NCI-H2107 (cell line): ENCODE results near the gene ZDHHC19.
"Not testable (repeated sequence)": the region's sequence is repeated elsewhere in the genome, so short reads cannot be mapped to it uniquely, and the experiment has no call there.

Experiments used
- DNase-seq: peaks from one replicate; lab custom pipeline; 2025; lab: John Stamatoyannopoulos, UW

Gene ZDHHC19, protein sequence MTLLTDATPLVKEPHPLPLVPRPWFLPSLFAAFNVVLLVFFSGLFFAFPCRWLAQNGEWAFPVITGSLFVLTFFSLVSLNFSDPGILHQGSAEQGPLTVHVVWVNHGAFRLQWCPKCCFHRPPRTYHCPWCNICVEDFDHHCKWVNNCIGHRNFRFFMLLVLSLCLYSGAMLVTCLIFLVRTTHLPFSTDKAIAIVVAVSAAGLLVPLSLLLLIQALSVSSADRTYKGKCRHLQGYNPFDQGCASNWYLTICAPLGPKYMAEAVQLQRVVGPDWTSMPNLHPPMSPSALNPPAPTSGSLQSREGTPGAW

DNA sequence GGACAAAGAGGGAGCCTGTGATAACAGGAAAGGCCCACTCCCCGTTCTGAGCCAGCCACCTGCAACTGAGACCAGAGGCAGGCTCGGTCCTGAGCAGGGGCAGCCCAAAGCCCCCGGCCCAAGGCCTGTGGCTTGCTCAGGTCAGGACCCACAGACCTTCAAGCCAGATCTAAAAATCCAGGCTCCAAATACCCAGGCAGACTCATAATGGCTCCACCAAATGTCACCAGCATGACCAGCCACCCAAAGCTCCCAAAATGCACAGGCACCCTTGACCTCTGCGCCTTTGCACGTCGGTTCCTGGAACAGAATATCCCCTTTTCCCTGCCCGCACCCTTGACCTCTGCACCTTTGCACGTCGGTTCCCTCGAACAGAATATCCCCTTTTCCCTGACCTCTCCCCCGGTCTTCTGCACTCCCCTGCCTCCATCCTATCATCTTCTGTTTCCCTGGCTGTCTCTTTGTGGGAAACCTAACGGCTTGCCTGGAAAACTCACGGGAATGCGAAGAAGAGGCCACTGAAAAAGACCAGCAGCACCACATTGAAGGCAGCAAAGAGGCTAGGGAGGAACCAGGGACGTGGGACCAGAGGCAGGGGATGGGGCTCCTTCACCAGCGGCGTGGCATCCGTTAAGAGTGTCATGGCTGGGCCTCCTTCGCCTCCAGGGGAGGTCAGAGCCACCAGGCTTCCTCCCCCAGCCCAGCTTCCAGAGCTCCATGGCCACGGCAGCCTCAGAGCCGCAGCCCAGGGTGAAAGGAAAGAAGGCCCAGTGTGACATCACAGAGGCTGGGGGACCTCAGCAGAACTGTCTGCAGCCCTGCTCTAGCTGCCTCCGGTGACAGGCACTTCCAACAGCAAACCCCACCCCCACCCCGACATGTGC, at the start of gene ZDHHC19:
Gene ZDHHC19, minus strand, starts transcription at position 728 of the 884 bp plus-strand sequence. Its CDS starts 85 bp downstream, at position 643.
- no peak for DNase-seq

DNA sequence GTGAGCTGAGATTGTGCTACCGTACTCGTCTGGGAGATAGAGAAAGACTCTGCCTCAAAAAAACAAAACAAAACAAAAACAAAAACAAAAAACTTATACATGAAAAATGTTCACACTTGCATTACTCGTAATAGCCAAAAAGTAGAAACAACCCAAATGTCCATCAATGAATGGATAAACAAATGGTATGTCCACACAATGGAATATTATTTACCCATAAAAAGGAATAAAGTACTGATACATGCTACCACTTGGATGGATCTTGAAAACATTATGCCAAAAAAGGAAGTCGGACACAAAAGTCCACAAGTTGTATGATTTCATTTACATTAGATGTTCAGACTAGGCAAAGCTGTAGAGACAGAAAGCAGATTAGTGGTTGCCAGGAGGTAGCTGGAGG, 49.6 kb upstream of the ZDHHC19 start:
- DNase-seq: no peak

DNA sequence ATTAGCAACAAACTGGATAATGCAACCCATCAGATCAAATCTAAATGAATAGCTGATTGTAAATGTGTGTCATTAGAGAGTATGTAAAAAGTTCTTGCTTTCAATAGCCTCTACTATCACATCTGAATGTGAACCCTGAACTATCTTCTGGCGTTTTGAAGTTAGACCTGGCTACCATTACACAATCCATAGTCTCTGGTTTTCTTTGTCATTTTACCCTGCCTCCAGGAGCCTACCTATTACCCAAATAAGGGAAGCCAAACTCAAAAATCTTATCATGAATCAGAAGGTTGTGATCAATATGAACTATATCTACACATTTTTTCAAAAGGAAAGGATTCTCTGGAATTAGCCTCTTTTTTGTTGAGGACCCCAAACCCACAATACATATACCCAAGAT, 44.6 kb upstream of the ZDHHC19 start:
- DNase-seq: no peak

DNA sequence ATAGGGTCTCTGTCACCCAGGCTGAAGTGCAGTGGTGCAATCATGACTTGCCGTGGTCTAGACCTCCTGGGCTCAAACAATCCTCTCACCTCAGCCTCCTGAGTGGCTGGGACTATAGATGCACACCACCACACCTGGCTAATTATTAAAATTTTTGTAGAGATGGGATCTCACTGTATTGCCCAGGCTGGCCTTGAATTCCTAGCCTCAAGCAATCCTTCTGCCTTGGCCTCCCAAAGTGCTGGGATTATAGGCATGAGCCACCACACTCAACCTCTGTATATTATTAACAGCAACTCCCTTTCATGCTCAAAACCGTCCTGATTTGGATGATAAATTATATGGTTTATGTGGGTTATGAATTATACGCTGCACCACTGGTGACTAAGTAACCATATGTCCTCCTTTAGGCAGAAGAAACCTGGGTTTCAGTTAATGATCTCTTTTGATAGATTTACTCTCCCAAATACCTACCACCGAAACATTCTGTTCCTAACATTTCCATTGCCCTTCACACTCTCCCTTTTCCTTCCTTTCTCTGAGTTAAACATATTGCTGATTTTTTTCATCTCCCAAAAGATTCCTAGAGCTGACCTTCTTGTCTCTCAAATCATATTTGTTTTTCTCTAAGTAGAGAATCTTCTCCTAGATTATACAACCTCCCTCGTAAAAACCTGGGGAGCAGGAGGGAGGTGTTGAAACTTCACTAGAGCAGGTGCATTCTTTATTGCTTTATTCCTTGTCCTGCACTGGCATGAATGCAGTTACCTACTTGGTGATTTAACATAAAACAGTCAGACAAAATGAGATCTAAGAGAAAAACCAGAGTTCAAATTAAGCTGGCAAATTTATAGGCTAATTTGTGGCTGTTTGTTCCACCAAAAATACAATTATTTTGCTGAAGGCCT, 43.4 kb upstream of the ZDHHC19 start:
- no peak for DNase-seq

DNA sequence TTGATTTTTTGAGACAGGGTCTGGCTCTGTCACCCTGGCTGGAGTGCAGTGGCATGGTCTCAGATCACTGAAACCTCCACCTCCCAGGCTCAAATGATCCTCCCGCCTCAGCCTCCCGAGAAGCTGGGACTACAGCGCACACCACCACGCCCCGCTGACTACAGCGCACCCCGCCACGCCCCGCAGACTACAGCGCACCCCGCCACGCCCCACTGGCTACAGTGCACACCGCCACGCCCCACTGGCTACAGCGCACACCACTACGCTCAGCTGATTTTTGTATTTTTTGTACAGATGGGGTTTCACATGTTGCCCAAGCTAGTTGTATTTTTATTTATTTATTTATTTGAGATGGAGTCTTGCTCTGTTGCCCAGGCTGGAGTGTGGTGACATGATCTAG, 40.7 kb upstream of the ZDHHC19 start:
- DNase-seq: no peak

DNA sequence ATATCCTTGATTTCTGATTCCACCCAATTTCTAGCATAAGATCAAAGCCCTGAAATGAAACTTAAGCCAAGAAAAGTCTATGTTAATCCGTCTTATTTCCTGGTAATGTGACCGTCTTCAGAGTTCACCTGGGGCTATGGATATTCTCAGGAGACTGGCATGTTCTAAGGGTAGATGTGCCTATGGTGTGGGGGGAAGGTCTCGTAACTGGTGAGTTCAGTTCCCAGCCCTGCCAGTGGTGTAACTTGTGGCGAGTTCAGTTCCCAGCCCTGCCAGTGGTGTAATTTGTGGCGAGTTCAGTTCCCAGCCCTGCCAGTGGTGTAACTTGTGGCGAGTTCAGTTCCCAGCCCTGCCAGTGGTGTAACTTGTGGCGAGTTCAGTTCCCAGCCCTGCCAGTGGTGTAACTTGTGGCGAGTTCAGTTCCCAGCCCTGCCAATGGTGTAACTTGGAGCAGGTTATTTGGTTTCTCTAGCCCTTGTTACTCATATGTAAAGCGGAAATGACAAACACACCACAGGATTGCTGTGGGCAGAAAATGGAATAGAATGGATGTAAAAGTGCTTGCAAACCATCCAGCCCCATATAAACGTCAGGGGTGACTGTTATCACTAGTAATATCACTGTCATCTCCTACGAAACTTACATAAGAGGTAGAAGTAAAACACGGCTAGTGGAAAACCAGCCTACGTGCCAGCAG, 35.6 kb upstream of the ZDHHC19 start:
- DNase-seq: no peak

DNA sequence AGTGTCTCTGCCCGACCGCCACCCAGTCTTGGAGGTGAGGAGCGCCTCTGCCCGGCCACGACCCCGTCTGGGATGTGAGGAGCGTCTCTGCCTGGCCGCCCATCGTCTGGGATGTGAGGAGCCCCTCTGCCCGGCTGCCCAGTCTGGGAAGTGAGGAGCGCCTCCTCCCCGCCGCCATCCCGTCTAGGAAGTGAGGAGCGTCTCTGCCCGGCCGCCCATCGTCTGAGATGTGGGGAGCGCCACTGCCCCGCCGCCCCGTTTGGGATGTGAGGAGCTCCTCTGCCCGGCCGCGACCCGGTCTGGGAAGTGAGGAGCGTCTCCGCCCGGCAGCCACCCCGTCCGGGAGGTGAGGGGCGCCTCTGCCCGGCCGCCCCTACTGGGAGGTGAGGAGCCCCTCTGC, 33.0 kb upstream of the ZDHHC19 start:
- not testable (repeated sequence) for DNase-seq

DNA sequence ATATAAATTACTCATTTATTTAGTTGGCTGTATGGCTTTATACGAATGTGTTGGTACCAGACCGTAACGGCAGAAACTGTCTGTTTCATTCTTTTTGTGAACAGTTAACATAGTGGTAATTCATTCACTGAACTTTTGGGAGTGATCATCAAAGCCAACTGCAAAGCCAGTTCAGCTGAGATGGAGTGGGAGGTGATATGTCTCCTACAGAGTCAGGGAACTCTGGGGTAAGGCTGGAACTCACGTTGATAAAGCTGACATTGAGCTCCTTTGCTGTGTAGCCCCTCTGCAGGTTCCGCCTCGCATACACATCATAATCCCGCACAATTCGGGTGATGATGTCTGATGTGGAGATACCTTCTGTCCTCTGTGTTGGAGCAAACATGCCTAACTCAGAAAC, 30.5 kb upstream of the ZDHHC19 start:
- DNase-seq: no peak

DNA sequence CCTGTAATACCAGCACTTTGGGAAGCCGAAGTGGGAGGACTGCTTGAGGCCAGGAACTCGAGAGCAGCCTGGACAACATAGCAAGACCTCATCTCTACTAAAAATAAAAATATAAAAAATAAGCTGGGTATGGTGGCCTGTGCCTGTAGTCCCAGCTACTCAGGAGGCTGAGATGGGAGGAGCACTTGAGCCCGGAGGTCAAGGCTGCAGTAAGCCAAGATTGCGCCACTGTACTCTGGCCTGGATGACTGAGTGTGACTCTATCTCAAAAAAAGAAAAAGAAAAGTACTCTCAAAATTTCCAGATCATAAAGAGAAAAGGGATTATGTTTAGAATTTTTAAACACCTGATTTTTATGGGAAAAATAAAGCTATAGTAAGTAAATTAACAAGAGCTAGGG, 29.2 kb upstream of the ZDHHC19 start:
- no peak for DNase-seq

DNA sequence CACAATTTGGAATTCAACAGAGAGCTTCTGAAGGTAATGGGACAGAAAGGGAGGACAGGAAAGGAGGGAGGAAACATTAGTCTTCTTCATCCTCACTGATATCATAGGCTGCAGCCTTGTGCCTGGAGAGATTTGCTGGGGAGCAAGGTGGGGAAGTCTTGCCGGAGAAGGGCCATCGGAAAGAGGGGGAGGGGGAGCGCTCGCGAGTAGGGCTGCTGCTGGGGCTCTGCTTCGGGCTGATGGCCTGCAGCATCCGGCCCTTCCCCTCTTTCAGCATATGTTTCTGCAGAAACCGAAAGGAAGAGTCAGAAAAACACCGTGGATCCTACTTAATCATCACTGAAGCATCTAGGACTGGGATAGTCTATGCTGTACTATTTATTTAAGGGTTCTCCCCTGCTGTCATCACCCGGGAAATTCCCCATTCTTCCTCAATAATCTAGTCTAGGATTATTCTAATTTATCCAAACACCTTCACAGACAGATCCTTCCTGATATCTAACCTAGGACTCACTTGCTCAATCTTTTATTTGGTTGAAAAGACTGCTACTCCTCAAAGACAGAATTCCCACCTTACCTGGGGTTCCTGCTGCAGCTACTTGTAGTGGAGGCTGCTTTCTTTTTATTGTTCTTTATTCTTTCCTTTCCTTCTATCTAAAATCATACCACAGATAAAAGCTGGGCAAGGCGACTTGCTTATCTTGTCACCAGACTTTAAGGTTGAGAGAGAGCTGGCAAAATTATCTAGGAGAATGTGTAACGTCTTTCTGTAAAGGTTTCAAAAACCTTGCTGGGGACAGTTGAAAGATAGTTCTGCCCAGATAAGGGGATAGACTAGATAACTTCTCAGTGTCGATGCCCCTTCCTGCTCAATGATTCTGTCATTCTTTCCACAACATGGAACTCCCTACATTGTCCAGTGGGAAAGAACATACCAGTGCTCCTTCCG, 27.7 kb upstream of the ZDHHC19 start:
- no peak for DNase-seq

DNA sequence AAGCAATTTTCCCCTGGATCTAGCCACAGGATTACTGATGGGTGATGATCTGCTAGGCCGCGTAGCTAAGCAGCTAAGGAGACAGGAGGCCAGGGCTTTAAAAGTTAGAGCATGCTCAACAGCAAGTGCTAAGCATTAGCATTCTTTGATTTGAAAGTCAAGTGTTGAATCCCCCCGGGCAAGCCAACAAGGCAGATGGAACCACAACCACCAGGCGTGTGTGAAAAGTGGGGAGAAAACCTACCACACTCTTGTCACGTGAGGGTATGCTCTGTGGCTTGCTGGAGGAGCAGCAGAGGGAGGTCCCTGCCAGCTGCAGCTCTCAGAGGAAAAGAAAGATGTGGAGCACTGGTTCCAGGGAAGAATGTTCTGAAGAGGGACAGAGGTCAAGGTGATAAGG, 26.0 kb upstream of the ZDHHC19 start:
- DNase-seq: no peak

DNA sequence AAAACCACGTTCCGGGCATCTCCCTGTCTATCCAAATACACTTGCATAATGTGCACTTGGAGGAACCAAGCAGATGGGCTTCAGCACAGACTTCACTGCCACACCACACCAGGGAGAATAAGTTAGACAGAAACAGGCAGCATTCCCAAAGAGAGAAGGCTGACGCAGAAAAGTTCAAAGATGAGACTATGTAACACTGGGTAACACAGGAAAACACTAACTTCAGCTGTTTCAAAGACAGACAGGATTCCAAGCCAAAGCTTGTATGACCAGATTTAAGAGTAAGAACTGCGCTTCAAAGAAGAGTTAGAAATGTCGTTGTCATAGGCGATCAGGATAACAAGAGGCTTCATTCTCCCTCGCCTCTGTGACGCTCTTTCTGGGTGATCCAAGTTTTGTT, 25.0 kb upstream of the ZDHHC19 start:
- no peak for DNase-seq

DNA sequence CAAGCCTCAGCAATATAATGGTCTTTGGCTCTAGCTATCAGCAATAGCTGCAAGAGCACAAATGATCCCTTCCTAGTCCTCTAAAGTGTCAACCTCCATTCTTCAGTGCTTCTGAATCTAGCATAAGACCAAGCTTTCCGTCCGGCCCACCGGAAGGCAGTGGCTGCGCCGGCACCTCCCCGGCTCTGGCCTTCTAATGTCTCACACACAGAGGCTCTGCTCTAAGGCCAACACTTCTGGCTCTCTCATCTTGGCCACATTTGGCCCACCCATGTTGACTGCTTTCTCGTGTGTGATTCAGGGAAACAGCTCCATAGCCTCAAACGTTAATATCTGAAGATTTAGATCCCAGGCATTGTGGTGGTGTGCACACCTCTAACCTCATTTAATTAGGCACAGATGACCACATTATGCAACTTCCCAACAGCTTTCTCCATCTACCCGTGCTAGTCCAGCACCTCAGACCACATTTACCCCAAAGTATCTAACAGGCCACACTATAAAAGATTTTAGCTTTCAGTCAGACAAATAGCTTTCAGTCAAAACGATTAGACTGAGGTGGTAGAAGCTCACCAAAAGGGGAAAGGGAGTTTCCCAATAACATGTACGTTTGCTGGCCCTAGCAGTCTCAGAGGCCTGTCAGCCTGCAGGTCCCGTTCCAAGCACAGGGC, 24.4 kb upstream of the ZDHHC19 start:
- DNase-seq: no peak

DNA sequence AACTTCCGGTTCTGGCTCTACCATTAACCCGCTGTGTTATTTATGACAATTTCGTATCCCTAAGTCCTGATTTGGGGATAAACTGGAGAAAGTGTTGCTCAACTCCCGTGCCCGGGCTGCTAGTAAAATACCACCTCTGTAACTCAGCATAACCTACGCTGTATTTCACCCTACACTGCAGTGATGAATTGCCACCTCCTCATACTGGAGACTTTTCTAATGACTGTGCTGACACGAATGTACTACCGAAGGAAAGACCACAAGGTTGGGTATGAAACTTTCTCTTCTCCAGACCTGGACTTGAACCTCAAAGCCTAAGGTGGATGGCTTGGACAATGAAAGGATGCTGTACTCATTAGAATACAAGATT, 21.7 kb upstream of the ZDHHC19 start:
- no peak for DNase-seq

DNA sequence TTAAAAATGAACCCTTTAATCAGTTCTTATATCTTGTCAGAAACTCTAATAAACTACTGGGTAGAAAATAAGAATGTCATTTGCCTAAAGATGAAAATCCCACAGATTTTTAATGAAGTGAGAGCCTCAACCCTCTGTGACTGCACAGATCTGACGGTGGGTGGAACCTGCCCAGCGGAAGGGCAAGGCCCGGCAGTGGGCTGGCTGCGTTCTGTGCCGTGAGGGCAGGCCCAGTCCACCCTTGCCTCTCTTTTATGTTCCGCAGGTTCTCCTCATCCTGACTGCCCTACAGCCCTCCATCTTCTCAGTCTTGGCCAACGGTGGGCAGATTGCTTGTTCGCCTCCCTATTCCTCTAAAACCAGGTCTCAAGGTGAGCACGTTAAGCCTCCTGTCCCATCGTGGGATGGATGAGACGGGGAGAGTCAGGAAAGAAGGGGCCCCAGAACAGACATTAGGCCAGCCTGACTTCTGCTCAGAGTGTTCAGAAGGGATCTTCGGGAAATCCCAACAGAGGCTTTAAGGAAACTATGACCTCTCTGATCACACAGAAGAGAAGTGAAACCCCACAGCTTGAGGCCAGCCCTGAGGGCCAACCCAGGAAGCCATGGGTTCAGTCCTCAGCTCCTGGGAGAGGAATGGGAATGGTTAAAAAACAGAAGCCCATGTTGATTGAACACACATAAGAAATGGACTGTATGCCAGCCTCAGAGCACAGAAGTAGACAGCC, 21.1 kb upstream of the ZDHHC19 start:
- no peak for DNase-seq

DNA sequence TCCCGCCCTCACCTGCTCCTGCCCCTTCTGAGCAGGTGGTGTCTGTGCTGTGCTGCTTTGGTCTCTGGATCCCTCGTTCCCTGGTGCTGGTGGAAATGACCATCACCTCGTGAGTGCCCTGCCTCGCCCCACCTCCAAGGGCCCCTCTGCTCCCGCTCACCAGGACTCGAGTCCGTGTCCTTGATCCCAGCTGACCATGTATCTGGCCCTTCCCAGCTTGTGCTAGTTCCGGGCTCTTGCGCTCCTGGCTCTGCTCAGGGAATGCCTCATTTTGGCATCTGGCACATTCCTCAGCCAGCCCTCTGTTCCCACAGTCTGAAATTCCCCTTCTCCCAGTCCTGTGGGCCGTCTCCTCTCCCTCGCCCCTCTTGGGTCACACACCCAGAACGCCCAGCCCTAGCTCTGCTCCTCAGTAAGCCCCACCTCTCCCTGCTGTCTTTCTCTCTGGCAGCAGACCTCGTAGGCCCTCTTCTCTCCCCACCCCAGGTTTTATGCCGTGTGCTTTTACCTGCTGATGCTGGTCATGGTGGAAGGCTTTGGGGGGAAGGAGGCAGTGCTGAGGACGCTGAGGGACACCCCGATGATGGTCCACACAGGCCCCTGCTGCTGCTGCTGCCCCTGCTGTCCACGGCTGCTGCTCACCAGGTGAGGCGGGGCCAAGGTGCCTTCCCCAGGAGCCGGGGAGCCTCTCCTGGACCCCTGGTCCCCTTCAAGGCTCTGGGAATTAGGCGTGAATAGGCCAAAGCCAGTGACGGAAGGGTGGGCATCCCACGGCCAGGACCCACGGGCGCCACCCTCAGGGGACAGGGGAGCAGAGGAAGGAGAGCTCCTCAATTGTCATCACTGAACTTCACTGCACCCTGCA, 16.7 kb upstream of the ZDHHC19 start:
- no peak for DNase-seq

DNA sequence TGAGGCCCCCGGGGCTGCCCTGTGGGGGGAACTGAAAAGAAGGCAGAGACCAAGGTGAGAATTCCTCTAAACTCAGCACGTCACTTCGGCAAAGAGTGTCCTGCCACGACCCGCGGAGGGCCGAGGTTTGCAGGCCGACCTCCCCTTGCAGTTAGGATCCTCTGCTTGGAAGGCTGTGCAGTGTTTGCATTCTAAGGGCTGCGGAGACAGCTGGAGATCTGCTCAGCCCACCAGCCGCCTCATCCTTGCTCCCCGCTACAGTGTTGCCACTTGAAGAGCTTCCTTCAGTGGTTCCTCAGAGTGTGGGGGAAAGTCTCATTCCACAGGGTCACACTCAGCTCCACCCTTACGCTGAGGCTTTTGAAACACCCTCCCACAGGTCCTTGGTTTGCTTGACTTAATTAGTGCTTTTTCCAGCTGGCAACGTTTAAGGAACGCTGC, 15.9 kb upstream of the ZDHHC19 start:
- no peak for DNase-seq

DNA sequence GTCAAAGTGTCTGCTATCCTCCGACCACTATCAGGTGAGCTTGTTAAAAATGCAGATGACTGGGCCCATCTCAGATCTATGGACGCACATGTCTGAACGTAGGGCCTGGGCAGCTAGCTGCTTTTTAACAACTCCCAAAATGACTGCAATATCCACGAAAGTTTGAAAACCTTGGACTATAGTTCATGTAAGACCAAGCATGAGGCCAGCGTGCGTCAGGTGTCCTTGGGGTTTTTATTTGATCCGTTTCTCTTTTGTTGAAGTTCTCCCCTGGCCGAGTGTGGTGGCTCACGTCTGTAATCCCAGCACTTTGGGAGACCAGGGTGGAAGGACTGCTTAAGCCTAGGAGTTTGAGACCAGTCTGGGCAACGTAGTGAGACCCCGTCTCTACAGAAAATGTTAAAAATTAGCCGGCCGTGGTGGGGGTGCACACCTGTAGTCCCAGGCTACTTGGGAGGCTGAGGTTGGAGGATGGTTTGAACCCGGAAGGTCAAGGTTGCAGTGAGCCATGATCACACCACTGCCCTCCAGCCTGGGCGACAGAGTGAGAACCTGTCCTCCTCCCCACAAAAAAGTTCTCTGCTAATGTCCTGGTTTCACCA, 14.7 kb upstream of the ZDHHC19 start:
- DNase-seq: no peak
